Hepatocyte (in vitro differentiated cells): ENCODE data around the gene ZCCHC7. TPM values are rescaled to one million over a fixed set of nuclear protein-coding genes. Genes with fewer than 3 reads are reported as not detected.

Source experiments
- DNase-seq: peaks from one replicate; pipeline ENCODE4 v3.0.0-alpha.2; 2016; ENCODE audit warnings: low spot score
- H2AFZ ChIP-seq: fragments of 200-600 bp; sonication (generic); 2 replicates; pipeline ENCODE4 v1.6.0; 2016; ENCODE audit warnings: antibody characterized with exemption, mild to moderate bottlenecking
- H3K27ac ChIP-seq: fragments of 200-600 bp; sonication (generic); 2 replicates; pipeline ENCODE4 v1.5.1; 2016; ENCODE audit warnings: mild to moderate bottlenecking
- H3K27me3 ChIP-seq: fragments of 200-600 bp; sonication (generic); 2 replicates; pipeline ENCODE4 v1.6.1; 2016
- H3K36me3 ChIP-seq: fragments of 200-600 bp; sonication (generic); replicated peaks from 2 replicates; pipeline ENCODE4 v1.5.1; 2016; ENCODE audit warnings: low read depth; ENCODE audit not compliant: insufficient read depth
- H3K4me1 ChIP-seq: fragments of 200-600 bp; sonication (generic); 2 replicates; pipeline ENCODE4 v1.5.1; 2016; ENCODE audit warnings: mild to moderate bottlenecking, moderate library complexity; ENCODE audit not compliant: insufficient read depth
- H3K4me2 ChIP-seq: fragments of 200-600 bp; sonication (generic); 2 replicates; pipeline ENCODE4 v1.6.0; 2016
- H3K4me3 ChIP-seq: fragments of 200-600 bp; sonication (generic); 2 replicates; pipeline ENCODE4 v1.5.1; 2016; ENCODE audit warnings: mild to moderate bottlenecking
- H3K79me2 ChIP-seq: fragments of 200-600 bp; sonication (generic); 2 replicates; pipeline ENCODE4 v1.6.0; 2017; ENCODE audit warnings: mild to moderate bottlenecking
- H3K9me2 ChIP-seq: fragments of 200-600 bp; sonication (generic); replicated peaks from 2 replicates; pipeline ENCODE4 v1.6.0; 2017; ENCODE audit warnings: mild to moderate bottlenecking; ENCODE audit not compliant: insufficient read depth
- H3K9me3 ChIP-seq: fragments of 200-600 bp; sonication (generic); 2 replicates; pipeline ENCODE4 v1.5.1; 2016; ENCODE audit warnings: low read depth, mild to moderate bottlenecking
- H4K20me1 ChIP-seq: fragments of 200-600 bp; sonication (generic); 2 replicates; pipeline ENCODE4 v1.6.0; 2016; ENCODE audit warnings: mild to moderate bottlenecking; ENCODE audit not compliant: insufficient read depth, poor library complexity, severe bottlenecking
- EZH2 ChIP-seq: fragments of 200-600 bp; sonication (generic); IDR thresholded peaks from 2 replicates; pipeline ENCODE4 v1.6.1; 2016; ENCODE audit warnings: antibody characterized with exemption, mild to moderate bottlenecking, borderline replicate concordance
- EZH2phosphoT487 ChIP-seq: fragments of 200-600 bp; sonication (generic); IDR thresholded peaks from one replicate; pipeline ENCODE4 v1.6.1; 2018; ENCODE audit warnings: antibody characterized with exemption, mild to moderate bottlenecking, low read depth, moderate library complexity; ENCODE audit not compliant: unreplicated experiment, severe bottlenecking
- WGBS: methylation state at CpG from one replicate; pipeline ENCODE4 v1.1.6; 2016; ENCODE audit warnings: low lambda C conversion rate; ENCODE audit errors: missing lambda C conversion rate; 5-methylcytosine and 5-hydroxymethylcytosine counted together
- polyA plus RNA-seq: library from polyadenylated mRNA; unstranded; fragments of >200 nt; fragmentation: Nextera tagmentation; extraction: Ambion mirVana; gene quantifications from 2 replicates; pipeline ENCODE4 v1.2.1, GENCODE V29; 2016
- total RNA-seq: library from RNA; depleted of rRNA; stranded (reverse); fragments of >200 nt; gene quantifications from 2 replicates; pipeline ENCODE4 v1.2.3, GENCODE V29; 2014
- TF ChIP-seq, protein P1 (sequence below): fragments of 200-600 bp; sonication (generic); IDR thresholded peaks from 2 replicates; pipeline ENCODE4 v1.5.1; 2016; ENCODE audit warnings: antibody characterized with exemption, mild to moderate bottlenecking; ENCODE audit not compliant: poor library complexity

The ZCCHC7 gene
- total and polyA plus RNA-seq, 2 experiments from 2014 or later, result 12.3 to 14.6 TPM

DNA sequence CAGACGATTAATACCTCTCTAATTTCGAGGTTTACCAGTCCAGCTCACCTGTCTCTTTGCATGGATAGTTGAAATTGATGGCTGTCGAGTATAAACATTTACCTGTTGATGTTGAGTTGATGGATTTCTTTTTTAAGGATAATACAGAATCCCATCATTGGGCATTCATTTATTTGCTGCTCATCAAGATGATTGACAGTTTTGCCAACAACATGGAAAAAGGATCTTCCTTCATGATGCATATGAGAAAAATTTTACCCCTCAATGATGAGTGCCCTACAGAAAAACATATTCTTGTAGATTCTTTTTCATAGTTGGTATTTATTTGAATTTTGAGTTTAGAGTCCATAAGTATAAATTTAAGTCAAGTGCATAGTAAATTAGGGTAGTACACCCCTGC is 59.2 kb downstream of the ZCCHC7 start:
- H4K20me1 ChIP-seq, result no peaks in the 10 kb centered on the region
- WGBS, result 96% methylated on average over 3 of the region's 3 CpGs
- H3K9me2 ChIP-seq, result no peaks in the 10 kb centered on the region

DNA sequence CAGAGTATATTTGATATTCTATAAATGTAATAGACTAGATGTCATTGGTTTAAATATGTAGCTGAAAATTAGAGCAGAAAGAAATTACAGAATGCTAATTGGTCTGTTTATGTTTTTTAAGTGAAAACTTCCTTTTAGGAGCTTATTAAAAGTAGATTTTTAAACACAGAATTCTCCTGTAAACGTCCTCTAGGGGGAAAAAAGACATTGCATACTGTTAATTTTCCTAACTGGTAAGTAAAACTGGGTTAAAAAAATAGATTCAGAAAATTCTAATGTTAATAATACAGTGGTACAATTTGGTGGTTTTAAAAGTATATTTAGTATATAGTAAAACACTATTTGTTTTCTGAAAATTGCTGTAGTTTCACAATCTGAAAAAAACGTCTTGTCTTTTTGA is 59.8 kb downstream of the ZCCHC7 start:
- peaks cover under 1% of the 10 kb centered on the region for H3K79me2 ChIP-seq
- 79% methylated on average over 2 of the region's 2 CpGs for WGBS
- H3K4me2 ChIP-seq, result no peak overlapping the region
- H3K9me2 ChIP-seq, result no peaks in the 10 kb centered on the region
- no peaks in the 10 kb centered on the region for H3K9me3 ChIP-seq
- DNase-seq, result no peak
- H3K27me3 ChIP-seq, result no peaks in the 10 kb centered on the region
- no peaks in the 10 kb centered on the region for H3K4me1 ChIP-seq
- no peak overlapping the region for H3K4me3 ChIP-seq
- no peaks in the 10 kb centered on the region for H4K20me1 ChIP-seq
- TF ChIP-seq EZH2 (no peak), EZH2phosphoT487 (no peak)
- TF ChIP-seq, protein P1, sequence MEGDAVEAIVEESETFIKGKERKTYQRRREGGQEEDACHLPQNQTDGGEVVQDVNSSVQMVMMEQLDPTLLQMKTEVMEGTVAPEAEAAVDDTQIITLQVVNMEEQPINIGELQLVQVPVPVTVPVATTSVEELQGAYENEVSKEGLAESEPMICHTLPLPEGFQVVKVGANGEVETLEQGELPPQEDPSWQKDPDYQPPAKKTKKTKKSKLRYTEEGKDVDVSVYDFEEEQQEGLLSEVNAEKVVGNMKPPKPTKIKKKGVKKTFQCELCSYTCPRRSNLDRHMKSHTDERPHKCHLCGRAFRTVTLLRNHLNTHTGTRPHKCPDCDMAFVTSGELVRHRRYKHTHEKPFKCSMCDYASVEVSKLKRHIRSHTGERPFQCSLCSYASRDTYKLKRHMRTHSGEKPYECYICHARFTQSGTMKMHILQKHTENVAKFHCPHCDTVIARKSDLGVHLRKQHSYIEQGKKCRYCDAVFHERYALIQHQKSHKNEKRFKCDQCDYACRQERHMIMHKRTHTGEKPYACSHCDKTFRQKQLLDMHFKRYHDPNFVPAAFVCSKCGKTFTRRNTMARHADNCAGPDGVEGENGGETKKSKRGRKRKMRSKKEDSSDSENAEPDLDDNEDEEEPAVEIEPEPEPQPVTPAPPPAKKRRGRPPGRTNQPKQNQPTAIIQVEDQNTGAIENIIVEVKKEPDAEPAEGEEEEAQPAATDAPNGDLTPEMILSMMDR, result no peak
- H3K36me3 ChIP-seq, result no peaks in the 10 kb centered on the region
- H3K27ac ChIP-seq, result no peak overlapping the region
- H2AFZ ChIP-seq, result no peak overlapping the region

More for the DNA sequence above, 59.2 kb downstream of the ZCCHC7 start:
- Histone ChIP-seq H3K9me3 (no peaks in the 10 kb centered on the region), H3K4me2 (no peak overlapping the region), H3K4me3 (no peak overlapping the region), H3K79me2 (no peaks in the 10 kb centered on the region), H3K27ac (no peak overlapping the region), H2AFZ (no peak overlapping the region), H3K27me3 (no peaks in the 10 kb centered on the region), H3K36me3 (no peaks in the 10 kb centered on the region), H3K4me1 (no peaks in the 10 kb centered on the region)
- TF ChIP-seq EZH2, result no peak
- TF ChIP-seq EZH2phosphoT487, result no peak
- TF ChIP-seq, protein P1, result no peak
- DNase-seq, result no peak

DNA sequence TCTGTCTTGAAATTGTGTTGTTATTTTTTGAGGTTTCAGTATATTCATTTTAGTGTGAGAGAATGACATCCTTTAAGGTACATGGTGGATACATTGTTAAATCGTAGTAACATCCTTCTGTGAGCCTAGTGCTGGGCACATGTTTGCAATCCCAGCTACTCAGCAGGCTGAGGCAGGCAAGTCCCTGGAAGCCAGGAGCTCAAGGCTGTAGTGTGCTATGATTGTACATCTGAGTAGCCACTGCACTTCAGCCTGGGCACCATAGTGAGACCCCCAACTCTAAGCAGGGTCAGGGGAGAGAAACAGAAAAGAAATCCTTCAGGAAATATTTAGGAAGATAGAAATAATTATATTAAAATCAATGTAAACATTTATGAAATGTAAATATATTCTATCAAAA is 62.3 kb downstream of the ZCCHC7 start:
- Histone ChIP-seq H2AFZ (no peak overlapping the region), H3K4me3 (no peak overlapping the region), H3K27me3 (no peaks in the 10 kb centered on the region), H3K27ac (no peak overlapping the region), H3K79me2 (peaks cover 5% of the 10 kb centered on the region), H3K36me3 (no peaks in the 10 kb centered on the region), H3K9me3 (no peaks in the 10 kb centered on the region), H3K4me2 (no peak overlapping the region), H3K9me2 (no peaks in the 10 kb centered on the region), H3K4me1 (no peaks in the 10 kb centered on the region), H4K20me1 (no peaks in the 10 kb centered on the region)
- no peak for TF ChIP-seq EZH2phosphoT487
- WGBS, result 67% methylated on average over 1 of the region's 1 CpG
- DNase-seq, result no peak

DNA sequence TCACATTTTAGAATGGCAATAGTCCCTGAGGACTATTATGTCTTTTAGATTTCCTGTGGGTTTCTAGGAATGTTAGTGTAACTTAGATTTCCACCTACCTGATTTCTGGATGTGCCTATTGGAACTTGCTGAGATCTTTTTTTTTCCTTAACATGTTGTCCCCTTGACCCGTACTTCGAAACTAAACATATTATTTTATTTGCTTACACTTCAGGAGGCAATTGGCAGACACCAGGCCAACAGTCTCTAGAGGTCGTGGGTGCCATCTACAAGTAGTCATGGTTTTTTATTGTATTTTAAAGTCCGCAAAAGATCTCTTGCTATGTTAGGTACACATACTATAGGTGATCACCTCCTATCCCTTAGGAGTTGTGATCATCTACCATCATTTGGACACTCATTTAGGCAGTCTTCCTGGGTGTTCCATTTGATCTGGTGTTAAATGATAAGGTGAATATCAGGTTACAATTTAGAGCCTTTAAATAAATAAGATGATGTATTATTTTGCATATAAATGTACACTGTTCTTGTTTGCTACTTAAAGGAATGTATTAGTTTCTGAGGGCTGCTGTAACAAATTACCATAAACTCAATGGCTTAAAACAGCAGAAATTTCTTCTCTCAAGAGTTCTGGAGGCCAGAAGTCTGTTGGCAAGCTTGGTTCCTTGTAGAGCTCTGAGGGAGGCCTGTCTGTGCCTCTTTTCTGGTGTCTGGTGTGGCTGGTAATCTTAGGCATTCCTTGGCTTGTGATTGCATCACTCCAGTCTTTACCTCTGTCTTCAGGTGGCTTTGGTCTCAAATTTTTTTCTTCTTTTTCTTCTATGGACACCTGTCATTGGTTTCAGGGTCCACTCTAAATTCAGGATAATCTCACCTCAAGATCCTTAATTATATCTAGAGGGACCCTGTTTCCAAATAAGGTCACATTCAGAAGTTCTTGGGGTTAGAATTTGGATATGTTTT is 64.8 kb downstream of the ZCCHC7 start:
- H3K27ac ChIP-seq, result no peak overlapping the region
- peaks cover 5% of the 10 kb centered on the region for H3K79me2 ChIP-seq
- no peaks in the 10 kb centered on the region for H3K9me3 ChIP-seq
- no peaks in the 10 kb centered on the region for H4K20me1 ChIP-seq
- H3K9me2 ChIP-seq, result no peaks in the 10 kb centered on the region
- no peaks in the 10 kb centered on the region for H3K36me3 ChIP-seq
- H2AFZ ChIP-seq, result no peak overlapping the region
- WGBS, result 95% methylated on average over 4 of the region's 4 CpGs
- H3K4me3 ChIP-seq, result no peak overlapping the region
- H3K4me1 ChIP-seq, result no peaks in the 10 kb centered on the region
- DNase-seq, result no peak
- H3K27me3 ChIP-seq, result no peaks in the 10 kb centered on the region
- H3K4me2 ChIP-seq, result no peak overlapping the region
- TF ChIP-seq, protein P1, result no peak
- TF ChIP-seq EZH2phosphoT487 (no peak), EZH2 (no peak)
